Measurements from ENCODE around the gene BRMS1.
A peak's percentile ranks its signal among the peaks of the same experiment; 100 is the strongest.

BRMS1 gene

DNA sequence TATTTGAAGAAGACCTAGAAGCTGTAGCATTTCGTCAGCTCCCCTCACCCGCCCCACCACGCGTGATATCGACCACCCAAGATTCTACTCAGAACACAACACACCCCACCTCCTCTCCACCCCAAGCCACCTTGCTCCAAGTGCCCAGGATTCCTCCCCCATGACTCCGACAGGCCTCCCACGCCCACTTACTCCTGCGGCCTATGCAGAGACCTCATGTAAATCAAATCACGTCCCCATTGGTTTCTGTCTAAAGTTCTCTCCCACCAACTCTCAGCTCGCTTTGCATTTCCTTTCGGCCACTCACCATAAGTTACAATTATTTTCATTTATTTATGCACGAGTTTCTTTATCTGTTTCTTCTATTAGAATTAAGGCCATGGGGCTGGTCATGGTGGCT, 42.2 kb downstream of the BRMS1 start:
- DNase-seq (ENCODE audit: low spot score) = no peak

DNA sequence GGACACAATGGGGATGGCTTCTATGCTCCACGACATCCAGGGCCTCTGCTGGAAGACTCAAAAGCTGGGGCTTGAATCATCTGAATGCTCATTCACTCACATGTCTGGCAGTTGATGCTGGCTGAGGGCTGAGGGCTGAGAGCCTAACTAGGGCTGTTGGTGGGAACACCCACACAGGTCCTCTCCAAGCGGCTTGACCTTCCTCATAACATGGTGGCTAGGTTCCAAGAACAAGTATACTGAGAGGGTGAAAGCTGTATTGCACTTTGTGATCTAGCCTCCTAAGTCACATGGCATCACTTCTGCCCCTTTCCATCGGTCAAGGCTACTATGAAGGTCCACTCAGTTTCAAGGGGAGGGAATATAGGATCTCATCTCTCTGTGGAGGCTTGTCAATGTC, 45.7 kb downstream of the BRMS1 start:
- DNase-seq (ENCODE audit: low spot score) = no peak

DNA sequence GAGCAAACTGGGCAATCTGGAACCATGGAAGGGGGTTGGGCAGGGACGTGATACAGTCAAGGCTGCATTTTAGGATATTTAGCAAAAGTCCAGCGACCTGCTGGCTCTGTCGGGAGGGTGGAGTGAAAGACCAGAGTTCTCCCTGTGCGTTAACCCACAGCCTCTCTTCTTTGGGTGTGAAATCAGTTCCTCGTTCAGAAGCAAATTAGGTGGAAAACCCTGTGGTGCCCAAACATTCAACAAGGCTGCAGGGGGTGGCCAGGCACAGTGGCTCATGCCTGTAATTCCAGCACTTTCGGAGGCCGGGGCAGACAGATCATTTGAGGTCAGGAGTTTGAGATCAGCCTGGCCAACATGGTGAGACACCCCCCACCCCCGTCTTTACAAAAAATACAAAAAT, 47.3 kb downstream of the BRMS1 start:
- no peak for DNase-seq (ENCODE audit: low spot score)

DNA sequence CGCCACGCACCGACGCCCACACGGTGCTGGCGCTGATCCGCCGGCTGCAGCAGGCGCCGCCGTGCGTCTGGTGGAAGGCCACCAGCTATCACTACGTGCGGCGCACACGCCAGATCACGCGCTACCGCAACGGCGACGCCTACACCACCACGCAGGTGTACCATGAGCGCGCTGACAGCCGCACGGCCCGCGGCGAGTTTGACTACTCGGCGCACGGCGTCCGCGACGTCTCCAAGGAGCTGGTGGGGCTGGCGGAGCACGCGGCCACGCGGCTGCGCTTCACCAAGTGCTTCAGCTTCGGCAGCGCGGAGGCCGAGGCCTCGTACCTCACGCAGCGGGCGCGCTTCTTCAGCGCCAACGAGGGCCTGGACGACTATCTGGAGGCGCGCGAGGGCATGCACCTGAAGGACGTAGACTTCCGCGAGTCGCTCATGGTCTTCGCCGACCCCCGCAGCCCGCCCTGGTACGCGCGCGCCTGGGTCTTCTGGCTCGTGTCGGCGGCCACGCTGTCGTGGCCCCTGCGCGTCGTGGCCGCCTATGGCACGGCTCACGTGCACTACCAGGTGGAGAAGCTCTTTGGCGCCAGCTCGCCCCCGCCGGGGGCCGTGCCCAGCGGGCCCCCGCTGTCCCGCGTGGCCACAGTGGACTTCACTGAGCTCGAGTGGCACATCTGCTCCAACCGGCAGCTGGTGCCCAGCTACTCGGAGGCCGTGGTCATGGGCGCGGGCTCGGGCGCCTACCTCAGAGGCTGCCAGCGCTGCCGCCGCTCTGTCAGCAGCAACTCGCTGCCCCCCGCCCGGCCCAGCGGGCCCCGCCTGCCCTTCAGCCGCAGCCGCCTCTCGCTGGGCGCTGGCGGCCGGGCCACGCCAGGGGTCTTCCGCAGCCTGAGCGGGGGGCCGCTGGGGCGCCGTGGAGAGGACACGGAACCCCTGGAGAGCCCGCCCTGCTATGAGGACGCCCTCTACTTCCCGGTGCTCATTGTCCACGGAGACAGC, 50.0 kb downstream of the BRMS1 start:
- no peak for DNase-seq (ENCODE audit: low spot score)

DNA sequence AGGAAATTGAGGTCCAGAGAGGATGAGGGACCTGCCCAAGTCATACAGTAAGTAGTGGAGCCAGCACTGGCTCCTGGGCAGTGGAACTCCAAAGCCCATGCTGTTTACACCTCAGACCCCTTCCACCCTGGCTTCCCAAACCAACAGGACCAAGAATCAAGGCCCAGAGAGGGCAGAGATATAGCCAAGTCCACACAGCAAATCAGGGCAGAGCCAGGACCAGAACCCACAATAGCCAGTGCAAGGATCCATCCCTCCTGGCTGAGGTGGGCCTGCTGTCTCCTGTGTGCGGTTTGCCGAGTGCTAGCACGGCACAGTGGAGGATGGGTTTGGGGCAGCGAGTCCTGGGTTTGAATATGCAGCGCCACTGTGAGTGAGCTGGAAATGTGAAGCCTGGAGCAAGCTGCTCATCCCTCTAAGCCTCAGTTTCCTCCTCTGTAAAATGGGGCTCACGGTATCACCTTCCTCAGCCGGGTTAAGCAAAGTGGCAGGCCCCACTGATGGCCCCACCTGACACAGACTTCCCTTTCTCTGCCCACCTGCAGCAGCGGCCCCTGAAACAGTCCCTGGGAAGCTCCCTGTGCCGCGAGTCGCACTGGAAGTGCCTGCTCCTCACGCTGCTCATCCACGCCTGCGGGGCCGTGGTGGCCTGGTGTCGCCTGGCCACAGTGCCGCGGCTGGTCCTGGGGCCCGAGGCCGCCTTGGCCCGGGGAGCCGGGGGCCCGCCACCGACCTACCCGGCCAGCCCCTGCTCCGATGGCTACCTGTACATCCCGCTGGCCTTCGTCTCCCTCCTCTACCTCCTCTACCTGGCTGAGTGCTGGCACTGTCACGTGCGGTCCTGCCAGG, 50.9 kb downstream of the BRMS1 start:
- no peak for DNase-seq (ENCODE audit: low spot score)

DNA sequence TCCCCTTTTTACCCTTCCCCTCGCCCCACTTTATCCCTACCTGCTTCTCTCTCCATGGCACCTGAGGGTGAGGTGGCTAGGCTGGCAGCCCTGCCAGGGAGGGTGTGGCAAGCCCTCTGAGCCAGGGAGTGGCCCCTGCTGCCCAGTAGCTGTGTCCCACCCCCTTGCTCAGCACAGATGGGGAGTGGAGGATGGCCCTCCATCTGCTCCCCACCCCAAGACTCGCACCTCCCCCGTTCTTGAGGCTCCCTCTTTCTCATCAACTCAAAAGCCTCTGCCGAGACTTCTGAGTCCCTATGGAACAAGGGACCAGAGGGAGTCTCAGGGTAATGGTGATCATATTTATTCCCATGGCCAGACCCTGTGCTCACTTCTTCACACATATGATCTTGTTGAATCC, 51.6 kb downstream of the BRMS1 start:
- DNase-seq (ENCODE audit: low spot score) = no peak

DNA sequence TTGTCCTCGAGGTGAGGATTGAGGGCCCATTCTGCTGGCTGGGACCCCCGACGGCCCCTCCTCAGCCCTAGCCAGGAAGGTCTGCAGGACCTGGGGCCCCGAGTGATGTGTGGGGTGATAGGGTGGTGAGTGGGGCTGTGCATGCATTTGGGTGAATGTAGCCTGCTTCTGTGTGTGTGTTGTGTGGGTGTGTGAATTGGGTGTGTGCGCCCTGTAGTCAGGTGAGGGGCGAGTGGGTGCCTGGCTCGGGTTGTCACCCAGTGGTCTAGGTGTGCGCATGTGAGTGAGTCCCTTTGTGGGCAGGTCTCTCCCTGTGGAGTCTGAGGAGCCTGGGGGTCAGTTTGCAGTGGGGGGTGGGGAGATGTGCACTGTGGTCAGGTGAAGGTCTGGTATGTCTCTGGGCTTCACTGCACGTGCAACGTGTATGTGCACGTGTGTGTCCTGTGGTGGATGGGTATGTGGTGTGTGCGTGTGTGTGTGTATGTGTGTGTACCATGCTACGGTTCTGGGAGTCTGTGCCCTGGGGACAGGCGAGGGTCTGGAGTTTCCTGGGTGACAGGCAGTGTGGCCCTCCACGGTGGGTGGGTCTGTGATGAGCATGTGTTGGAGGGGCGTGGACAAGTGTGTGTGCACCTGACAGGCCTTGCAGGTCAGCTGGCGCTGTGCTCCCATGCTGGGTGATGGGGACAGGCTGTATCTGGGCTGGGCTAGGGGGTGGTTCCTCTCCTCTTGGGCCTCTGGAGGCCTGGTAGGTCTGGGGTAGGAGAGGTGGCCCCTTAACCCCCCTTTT, 52.2 kb downstream of the BRMS1 start:
- no peak for DNase-seq (ENCODE audit: low spot score)

DNA sequence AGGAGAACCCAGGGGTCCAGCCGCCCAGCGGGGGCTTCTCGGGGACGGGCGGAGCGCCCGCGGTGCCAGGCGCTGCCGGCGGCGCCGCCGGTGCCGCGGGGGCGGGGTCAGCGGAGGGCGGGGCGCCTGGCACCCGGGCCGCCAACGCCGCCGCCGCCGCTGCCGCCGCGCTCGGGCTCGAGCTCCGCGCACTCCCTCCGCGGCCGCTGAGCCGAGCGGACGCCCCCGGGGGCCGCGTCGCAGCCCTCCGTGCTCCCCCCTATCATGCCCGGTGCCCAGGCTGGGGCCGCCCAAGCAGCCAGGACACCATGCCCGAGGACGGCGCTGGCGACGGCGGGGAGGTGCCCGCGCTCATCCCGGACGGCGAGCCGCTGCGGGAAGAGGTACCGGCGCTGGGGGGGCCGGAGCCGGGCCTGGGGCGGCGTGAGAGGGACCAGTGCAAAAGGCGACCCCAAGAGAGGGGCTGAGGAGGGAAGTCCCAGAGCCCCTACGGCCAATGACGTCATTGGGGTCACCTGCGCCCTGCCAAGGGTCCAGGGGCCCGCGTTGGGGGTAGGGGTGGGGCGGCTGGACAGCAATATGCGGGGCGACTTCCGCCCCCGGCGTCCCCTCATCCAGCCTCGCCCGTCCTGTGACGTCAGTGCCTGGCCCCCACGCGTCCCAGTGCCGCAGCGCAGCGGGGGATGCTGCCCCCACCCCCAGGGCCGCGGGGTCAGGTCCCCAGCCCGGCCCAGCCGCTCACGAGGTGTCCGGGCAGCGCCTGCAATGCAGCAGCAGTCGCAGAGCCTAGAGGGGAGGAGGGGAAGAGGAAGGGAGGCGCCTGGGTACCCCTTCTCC, 53.0 kb downstream of the BRMS1 start, which contains the start of gene TMEM151A:
Gene TMEM151A (plus strand): TSS at position 189 of the 837 bp plus-strand sequence. CDS start 120 bp downstream, at position 309.
- peak; percentile 97 for DNase-seq (ENCODE audit: low spot score)

DNA sequence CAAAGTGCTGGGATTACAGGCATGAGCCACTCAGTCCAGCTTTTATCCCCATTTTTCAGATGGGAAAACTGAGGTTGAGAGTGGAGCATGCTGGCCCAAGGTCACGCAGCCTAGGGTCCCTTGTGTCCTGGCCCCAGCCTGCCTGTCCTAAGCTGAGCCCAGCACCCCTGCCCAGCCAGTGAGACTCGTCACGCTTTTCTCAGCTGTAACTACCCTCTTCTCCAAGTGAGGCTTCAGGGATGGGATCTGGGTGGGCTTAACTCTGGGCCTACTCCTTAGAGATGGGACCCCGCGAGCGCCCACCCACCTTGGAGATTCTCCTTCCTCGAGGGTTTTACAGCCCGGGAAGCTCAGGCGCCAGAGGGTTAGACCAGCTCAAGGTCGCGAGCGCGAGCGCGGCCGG, 53.6 kb downstream of the BRMS1 start:
- peak; percentile 85 for DNase-seq (ENCODE audit: low spot score)

DNA sequence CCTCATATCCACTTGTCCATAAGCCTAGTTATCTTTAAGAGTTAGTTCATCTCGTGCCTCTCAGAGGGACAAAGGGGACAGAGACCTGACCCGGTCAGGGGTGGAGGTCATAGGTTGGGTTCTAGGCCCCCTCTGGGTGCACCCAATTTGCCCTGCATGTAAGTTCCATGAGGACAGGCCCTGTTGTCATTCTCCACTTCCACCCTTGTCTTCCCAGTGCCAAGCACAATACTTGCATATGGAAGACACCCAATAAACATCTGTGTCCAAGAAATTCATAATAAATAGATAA, 54.6 kb downstream of the BRMS1 start:
- no peak for DNase-seq (ENCODE audit: low spot score)

DNA sequence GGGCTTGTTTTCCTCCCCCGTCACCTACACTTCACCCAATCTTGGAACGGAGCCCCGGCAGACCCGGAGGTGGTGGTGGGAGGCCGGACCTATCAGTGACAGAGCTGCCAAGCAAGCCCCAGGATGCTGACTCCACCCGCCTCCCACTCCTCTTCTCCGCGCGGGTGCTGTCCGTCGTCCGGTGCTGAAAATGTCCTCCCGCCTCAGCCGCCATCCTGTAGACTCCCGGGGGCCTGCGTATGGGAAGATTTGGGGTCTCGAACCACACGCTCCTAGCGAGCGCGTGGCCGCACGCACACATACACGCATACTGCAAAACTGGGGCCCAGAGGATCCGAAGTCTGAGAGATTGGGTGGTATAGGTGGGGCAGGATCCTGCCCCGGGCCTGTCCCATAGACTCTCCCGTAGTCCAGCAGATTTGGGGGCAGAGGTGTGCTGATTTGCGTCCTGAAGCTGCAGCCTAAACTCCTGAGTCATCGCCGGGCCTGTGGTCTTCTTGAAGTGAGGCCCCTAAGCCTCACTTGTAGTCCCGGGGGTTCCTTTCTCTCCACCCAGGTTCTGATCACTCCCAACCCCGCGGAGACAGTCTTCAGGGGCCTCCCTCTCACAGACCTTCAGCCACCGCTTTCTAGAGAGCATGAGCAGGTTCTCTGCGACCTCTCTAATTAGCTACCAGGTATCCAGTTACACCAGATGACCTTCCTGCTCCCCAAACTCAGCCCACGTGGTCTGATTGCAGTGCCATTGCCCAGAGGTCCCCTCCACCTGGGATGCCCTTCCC, 55.2 kb downstream of the BRMS1 start:
- peak; percentile 100 for DNase-seq (ENCODE audit: low spot score)

DNA sequence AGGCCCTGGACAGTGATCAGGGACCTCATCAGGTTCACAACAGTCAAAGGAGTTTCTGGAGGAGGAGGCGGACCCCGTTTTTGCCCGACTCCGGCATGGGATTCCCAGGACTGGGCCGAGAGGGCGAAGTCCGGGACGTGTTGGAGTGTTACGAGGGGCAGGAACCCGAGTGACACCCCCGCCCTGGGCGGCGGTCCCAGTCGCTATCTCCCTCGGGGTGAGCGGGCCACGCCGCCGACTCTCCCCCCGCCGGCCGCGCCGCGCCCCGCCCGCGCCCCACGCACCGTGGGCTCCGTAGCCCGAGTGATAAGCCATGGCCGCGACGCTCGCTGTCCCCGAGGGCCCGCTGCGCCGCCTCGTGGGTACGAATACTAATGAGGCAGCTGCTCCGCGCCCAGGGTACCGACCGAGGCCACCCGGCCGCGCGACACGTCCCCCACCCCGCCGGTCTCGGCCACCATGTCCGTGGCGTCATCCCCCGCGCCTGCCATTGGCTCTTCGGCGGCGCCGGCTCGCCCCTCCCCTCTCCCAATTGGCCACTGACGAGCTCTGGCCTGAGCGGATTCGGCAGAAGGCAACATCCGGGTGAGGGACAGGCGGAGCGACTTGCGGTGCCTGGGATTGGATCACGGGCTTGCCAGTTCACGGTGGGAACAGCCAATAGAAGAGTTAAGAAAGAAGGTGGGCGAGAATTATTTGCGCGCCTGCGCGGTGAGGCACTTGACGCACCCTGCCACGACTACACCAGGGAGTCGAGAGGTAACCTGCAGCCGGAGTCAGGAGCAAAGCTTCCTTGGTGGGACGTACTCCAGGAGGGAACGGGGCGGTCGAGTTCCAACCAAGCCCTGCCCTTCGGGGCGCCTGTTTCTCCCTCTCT, 56.0 kb downstream of the BRMS1 start, which contains the start of gene YIF1A:
Gene YIF1A (minus strand): TSS at position 473 of the 877 bp plus-strand sequence. CDS start 158 bp downstream, at position 315.
- peak; percentile 100 for DNase-seq (ENCODE audit: low spot score)

DNA sequence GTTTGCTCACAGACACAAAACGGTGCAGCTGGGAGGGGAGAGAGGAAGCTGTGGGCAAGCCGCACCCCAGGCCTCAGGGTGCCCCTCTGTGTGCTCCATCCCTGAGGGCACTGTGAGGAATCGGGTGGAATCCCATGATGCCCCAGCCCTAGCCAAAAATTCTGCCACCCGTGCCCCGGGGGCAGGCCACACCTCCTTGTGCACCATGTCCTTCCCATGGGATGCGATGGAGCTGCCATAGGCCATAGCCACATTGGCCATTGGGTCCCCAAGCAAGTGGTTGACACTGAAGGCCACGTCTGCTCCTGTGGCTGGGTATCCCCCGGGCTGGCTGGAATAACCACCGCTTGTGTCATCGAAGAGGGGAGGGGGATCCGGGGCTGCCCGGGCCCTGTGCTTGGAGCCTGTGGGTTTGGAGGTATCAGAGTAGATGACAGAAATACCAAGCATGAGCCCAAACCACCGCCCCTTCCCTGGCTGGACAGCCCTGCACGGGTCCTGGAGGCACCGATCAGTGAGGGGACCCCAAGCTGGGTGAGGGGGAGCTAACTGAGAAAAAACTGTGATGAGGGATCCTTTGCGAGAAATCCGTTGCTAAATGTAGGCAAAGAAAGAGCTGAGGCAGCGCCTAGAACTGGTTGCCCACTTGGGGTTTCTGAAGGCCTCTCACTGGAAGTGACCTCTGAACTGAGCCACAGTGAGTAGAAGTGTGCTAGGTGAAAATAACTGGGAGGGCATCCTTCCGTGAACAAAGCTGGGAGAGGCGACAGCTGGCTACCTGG, 56.8 kb downstream of the BRMS1 start:
- peak; percentile 85 for DNase-seq (ENCODE audit: low spot score)

All from HuH-7.5 (cell line).